ENCODE measurements around the gene MRPS27.

DNA sequence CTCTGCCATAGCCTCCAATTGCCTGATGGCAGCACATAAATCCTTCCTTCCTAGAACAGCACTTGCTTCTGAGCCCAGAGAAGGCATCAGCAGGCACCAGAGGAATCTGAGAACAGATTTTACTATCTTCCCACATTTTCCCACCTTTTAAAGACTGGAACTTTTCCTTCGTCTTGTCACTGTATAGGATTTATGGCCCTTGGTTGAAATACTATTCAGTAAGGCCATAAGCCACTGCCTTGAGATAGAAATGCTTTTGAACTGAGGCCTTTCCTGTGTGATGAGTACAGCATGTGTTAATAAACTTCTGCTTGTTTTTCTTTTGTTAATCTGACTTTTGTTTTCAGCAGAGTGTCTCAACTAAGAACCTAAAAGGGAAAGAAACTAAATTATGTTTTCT is 84.3 kb downstream of the MRPS27 start:
- no peak for TF ChIP-seq EZH2 (IDR thresholded peaks at IDR 0.05; ENCODE audit: insufficient read depth, low read length)
- TF ChIP-seq, protein P1, sequence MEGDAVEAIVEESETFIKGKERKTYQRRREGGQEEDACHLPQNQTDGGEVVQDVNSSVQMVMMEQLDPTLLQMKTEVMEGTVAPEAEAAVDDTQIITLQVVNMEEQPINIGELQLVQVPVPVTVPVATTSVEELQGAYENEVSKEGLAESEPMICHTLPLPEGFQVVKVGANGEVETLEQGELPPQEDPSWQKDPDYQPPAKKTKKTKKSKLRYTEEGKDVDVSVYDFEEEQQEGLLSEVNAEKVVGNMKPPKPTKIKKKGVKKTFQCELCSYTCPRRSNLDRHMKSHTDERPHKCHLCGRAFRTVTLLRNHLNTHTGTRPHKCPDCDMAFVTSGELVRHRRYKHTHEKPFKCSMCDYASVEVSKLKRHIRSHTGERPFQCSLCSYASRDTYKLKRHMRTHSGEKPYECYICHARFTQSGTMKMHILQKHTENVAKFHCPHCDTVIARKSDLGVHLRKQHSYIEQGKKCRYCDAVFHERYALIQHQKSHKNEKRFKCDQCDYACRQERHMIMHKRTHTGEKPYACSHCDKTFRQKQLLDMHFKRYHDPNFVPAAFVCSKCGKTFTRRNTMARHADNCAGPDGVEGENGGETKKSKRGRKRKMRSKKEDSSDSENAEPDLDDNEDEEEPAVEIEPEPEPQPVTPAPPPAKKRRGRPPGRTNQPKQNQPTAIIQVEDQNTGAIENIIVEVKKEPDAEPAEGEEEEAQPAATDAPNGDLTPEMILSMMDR (IDR thresholded peaks at IDR 0.05; ENCODE audit: insufficient read depth, low read depth, low read length): no peak
